Prostate gland (tissue), 2 donors: ENCODE measurements around the gene RAD51B.

Experiments
- POLR2A ChIP-seq: fragments of 450-650 bp; IDR thresholded peaks from one replicate; pipeline ENCODE4 v1.6.1; 2016; ENCODE audit warnings: antibody characterized with exemption, mild to moderate bottlenecking
- TF ChIP-seq, protein P1 (sequence below), 4 experiments: fragments of 200-600 bp in 2 of 4; fragments of 450-650 bp in 2 of 4; sonication (generic) in 2 of 4; IDR thresholded peaks; 1 replicate in 3 of 4; 2 replicates in 1 of 4; pipeline ENCODE4 v1.5.1; 2016 to 2019; ENCODE audit warnings: antibody characterized with exemption in 4 of 4, mild to moderate bottlenecking in 2 of 4, moderate library complexity in 2 of 4

GRCh38 chr14:68576031-68576430 is 756.5 kb downstream of the RAD51B start:
- TF ChIP-seq, protein P1, sequence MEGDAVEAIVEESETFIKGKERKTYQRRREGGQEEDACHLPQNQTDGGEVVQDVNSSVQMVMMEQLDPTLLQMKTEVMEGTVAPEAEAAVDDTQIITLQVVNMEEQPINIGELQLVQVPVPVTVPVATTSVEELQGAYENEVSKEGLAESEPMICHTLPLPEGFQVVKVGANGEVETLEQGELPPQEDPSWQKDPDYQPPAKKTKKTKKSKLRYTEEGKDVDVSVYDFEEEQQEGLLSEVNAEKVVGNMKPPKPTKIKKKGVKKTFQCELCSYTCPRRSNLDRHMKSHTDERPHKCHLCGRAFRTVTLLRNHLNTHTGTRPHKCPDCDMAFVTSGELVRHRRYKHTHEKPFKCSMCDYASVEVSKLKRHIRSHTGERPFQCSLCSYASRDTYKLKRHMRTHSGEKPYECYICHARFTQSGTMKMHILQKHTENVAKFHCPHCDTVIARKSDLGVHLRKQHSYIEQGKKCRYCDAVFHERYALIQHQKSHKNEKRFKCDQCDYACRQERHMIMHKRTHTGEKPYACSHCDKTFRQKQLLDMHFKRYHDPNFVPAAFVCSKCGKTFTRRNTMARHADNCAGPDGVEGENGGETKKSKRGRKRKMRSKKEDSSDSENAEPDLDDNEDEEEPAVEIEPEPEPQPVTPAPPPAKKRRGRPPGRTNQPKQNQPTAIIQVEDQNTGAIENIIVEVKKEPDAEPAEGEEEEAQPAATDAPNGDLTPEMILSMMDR (IDR thresholded peaks at IDR 0.05), result no peak
- TF ChIP-seq POLR2A, result no peak
